Pancreas (tissue), 10 donors: ENCODE measurements around the gene DMXL2. TPM values are rescaled to one million over a fixed set of nuclear protein-coding genes. Genes with fewer than 3 reads are reported as not detected.
A peak's percentile ranks its signal among the peaks of the same experiment; 100 is the strongest.
"Not testable (repeated sequence)": the region's sequence is repeated elsewhere in the genome, so short reads cannot be mapped to it uniquely, and the experiment has no call there.

Source experiments
- ATAC-seq, 4 donors: fragments of 200-7000 bp; cut with Tn5 transposase; one replicate each; pipeline versions ENCODE4 v1.8.0 to v1.9.1; 2020; ENCODE audit warnings: mild to moderate bottlenecking in 4 of 4, moderate library complexity in 4 of 4
- DNase-seq, 6 donors: peaks; one replicate each; pipeline ENCODE4 v3.0.0-alpha.2; 2020
- FAIRE-seq: peaks from 2 replicates; lab custom pipeline; 2012; peaks lifted over from hg19 to GRCh38; lab: Jason Lieb, UNC
- H3K27ac ChIP-seq, 4 donors: fragments of 200-600 bp; sonication (generic); 1 replicate in 3 of 4; 2 replicates in 1 of 4; pipeline versions ENCODE4 v1.5.0 to v1.8.0; 2020
- H3K27me3 ChIP-seq, 4 donors: fragments of 200-600 bp; one replicate each; pipeline ENCODE4 v1.8.0; 2021
- H3K36me3 ChIP-seq, 3 donors: fragments of 200-600 bp; sonication (generic) in 1 of 3; one replicate each; pipeline versions ENCODE4 v1.5.0 to v1.8.0; 2020 to 2021
- H3K4me1 ChIP-seq, 3 donors: fragments of 200-600 bp; one replicate each; pipeline ENCODE4 v1.8.0; 2021
- H3K4me3 ChIP-seq, 4 donors: fragments of 200-600 bp; sonication (generic) in 2 of 4; one replicate each; pipeline versions ENCODE4 v1.5.0 to v1.8.0; 2020 to 2021
- H3K9me3 ChIP-seq, 4 donors: fragments of 200-600 bp; one replicate each; pipeline ENCODE4 v1.8.0; 2021
- CTCF ChIP-seq, 4 donors: fragments of 200-600 bp; sonication (generic) in 3 of 4; IDR thresholded peaks; one replicate each; pipeline versions ENCODE4 v1.5.0 to v1.8.0; 2021; ENCODE audit warnings: antibody characterized with exemption in 4 of 4
- WGBS, 2 donors: extraction: QIAGEN DNeasy Blood & Tissue Kit; methylation state at CpG; one replicate each; pipeline ENCODE4 v1.1.7; 2013; 5-methylcytosine and 5-hydroxymethylcytosine counted together
- intact Hi-C, 3 donors: fragments of 100-400 bp; cut with DNase I; formaldehyde crosslinking; loops; one replicate each; pipeline versions ENCODE4 v1.11.1 to v1.14.2; 2022
- polyA plus RNA-seq, 2 donors: library from polyadenylated mRNA; stranded (reverse); fragments of 200-250 nt; gene quantifications; one replicate each; pipeline ENCODE4 v1.2.3, GENCODE V29; 2013
- total RNA-seq, 6 donors: library from RNA; stranded (reverse); fragmentation: NEBNext Ultra II Directional in 4 of 6; extraction: Animal tissue kit (Norgen Biotek cat#: 25700) in 4 of 6; gene quantifications; one replicate each; pipeline versions ENCODE4 v1.2.1 to v1.2.4, GENCODE V29; 2021 to 2023
- donor health status: healthy with polysubstance abuse.
- donor health status: DM: no; HTN: no; CAD: no; lungs with moderate emphysema.
- donor health status: DM: no; HTN: no; CAD: no.
- donor health status: control.
- donor health status: control.
- donor health status: Bipolar disorder and iron deficiency.
- donor health status: DM: yes; HTN: yes; CAD: no.
- donor health status: DM: no; HTN: no; CAD: no.
- donor health status: DM: no; HTN: no; CAD: no.
- donor health status: DM: yes; HTN: yes; CAD: no.

DMXL2 gene
- total and polyA plus RNA-seq, 8 donors: 6.6 to 31.8 (median 12.1) TPM

GRCh38 chr15:51460796-51461195 is 161.8 kb downstream of the DMXL2 start:
- WGBS, 2 donors: 95 to 100% methylated on average over 1 of the region's 1 CpG
- Histone ChIP-seq H3K4me1 (no peaks in the 10 kb centered on the region), H3K9me3 (no peaks in the 10 kb centered on the region), H3K36me3 (peaks cover 0 to 25% (median 0%) of the 10 kb centered on the region in 3 donors), H3K27me3 (no peaks in the 10 kb centered on the region), H3K4me3 (no peak overlapping the region), H3K27ac (no peak overlapping the region)
- intact Hi-C loops: no loop called here
- DNase-seq (no peak), FAIRE-seq (no peak), ATAC-seq (no peak)
- TF ChIP-seq CTCF (IDR thresholded peaks at IDR 0.05): no peak

GRCh38 chr15:51450001-51450400 is 172.6 kb downstream of the DMXL2 start:
- peak; percentile 59 to 82 (median 73) for ATAC-seq
- H3K27me3 ChIP-seq: no peaks in the 10 kb centered on the region
- H3K4me1 ChIP-seq: no peaks in the 10 kb centered on the region
- WGBS, 2 donors: 65 to 70% methylated on average over 6 of the region's 6 CpGs
- FAIRE-seq: no peak
- TF ChIP-seq CTCF (IDR thresholded peaks at IDR 0.05): no peak
- H3K27ac ChIP-seq: no peak overlapping the region
- peaks cover 0 to 7% (median 5%) of the 10 kb centered on the region in 3 donors for H3K36me3 ChIP-seq
- no peaks in the 10 kb centered on the region for H3K9me3 ChIP-seq
- intact Hi-C loops: no loop called here
- no peak overlapping the region for H3K4me3 ChIP-seq
- DNase-seq: peak in 1 of 6 donors; percentile 16

GRCh38 chr15:51448622-51449399 is 173.8 kb downstream of the DMXL2 start:
- Histone ChIP-seq H3K4me3 (no peak overlapping the region), H3K27me3 (no peaks in the 10 kb centered on the region), H3K36me3 (peaks cover 0 to 7% (median 5%) of the 10 kb centered on the region in 3 donors), H3K9me3 (no peaks in the 10 kb centered on the region), H3K27ac (peak overlapping the region in 1 of 4 donors; percentile 29), H3K4me1 (no peaks in the 10 kb centered on the region)
- ATAC-seq: no peak
- FAIRE-seq: no peak
- no peak for TF ChIP-seq CTCF (IDR thresholded peaks at IDR 0.05)
- intact Hi-C loops: no loop called here
- 79 to 87% methylated on average over 7 of the region's 7 CpGs for WGBS, 2 donors
- DNase-seq: no peak

GRCh38 chr15:51447855-51448621 is 174.5 kb downstream of the DMXL2 start:
- FAIRE-seq (no peak), DNase-seq (no peak), ATAC-seq (peak in 2 of 4 donors; percentile 38 to 53)
- H3K4me3 ChIP-seq: no peak overlapping the region
- peaks cover 0 to 7% (median 5%) of the 10 kb centered on the region in 3 donors for H3K36me3 ChIP-seq
- WGBS, 2 donors: 64 to 72% methylated on average over 4 of the region's 4 CpGs
- intact Hi-C loops: no loop called here
- peak overlapping the region in 1 of 4 donors; percentile 29 for H3K27ac ChIP-seq
- TF ChIP-seq CTCF (IDR thresholded peaks at IDR 0.05): no peak
- no peaks in the 10 kb centered on the region for H3K27me3 ChIP-seq
- no peaks in the 10 kb centered on the region for H3K9me3 ChIP-seq
- no peaks in the 10 kb centered on the region for H3K4me1 ChIP-seq

GRCh38 chr15:51446029-51446744 is 176.4 kb downstream of the DMXL2 start:
- H3K9me3 ChIP-seq, DNase-seq, H3K27me3 ChIP-seq, FAIRE-seq, intact Hi-C loops, ATAC-seq, H3K36me3 ChIP-seq, H3K27ac ChIP-seq, H3K4me3 ChIP-seq, H3K4me1 ChIP-seq: not testable (repeated sequence)
- WGBS, 2 donors: 95 to 96% methylated on average over 5 of the region's 5 CpGs
